Thymus (tissue), 11 donors: ENCODE data around the gene PDIA4. TPM values are rescaled to one million over a fixed set of nuclear protein-coding genes. Genes with fewer than 3 reads are reported as not detected.

Experiments used
- DNase-seq, 9 donors: peaks; one replicate each; pipeline ENCODE4 v3.0.0-alpha.2; 2013; ENCODE audit warnings: low spot score in 9 of 9, low read depth in 6 of 9, missing footprints in 1 of 9
- H3K27ac ChIP-seq, 2 donors: one replicate each; pipeline ENCODE4 v1.5.1; 2013; ENCODE audit warnings: control low read depth in 1 of 2, low read depth in 1 of 2, low read length in 1 of 2, mild to moderate bottlenecking in 1 of 2, moderate library complexity in 1 of 2
- H3K27me3 ChIP-seq, 2 donors: one replicate each; pipeline ENCODE4 v1.5.1; 2013; ENCODE audit warnings: low read length in 1 of 2; ENCODE audit not compliant: control insufficient read depth in 2 of 2, insufficient read depth in 1 of 2
- H3K36me3 ChIP-seq, 2 donors: one replicate each; pipeline ENCODE4 v1.5.1; 2013; ENCODE audit warnings: low read length in 1 of 2, mild to moderate bottlenecking in 1 of 2, moderate library complexity in 1 of 2; ENCODE audit not compliant: control insufficient read depth in 2 of 2, insufficient read depth in 2 of 2
- H3K4me1 ChIP-seq, 2 donors: one replicate each; pipeline ENCODE4 v1.5.1; 2013; ENCODE audit warnings: low read length in 2 of 2; ENCODE audit not compliant: control insufficient read depth in 2 of 2, insufficient read depth in 2 of 2
- H3K4me3 ChIP-seq, 2 donors: one replicate each; pipeline ENCODE4 v1.5.1; 2013; ENCODE audit warnings: low read length in 2 of 2, control low read depth in 1 of 2, mild to moderate bottlenecking in 1 of 2
- H3K9me3 ChIP-seq, 2 donors: one replicate each; pipeline ENCODE4 v1.5.1; 2013; ENCODE audit warnings: low read length in 1 of 2, mild to moderate bottlenecking in 1 of 2; ENCODE audit not compliant: control insufficient read depth in 2 of 2, insufficient read depth in 1 of 2
- WGBS: extraction: QIAGEN DNeasy Blood & Tissue Kit; methylation state at CpG from one replicate; pipeline ENCODE4 v1.1.7; 2013; 5-methylcytosine and 5-hydroxymethylcytosine counted together
- polyA plus RNA-seq: library from polyadenylated mRNA; stranded (reverse); fragments of 200-250 nt; gene quantifications from one replicate; pipeline ENCODE4 v1.2.3, GENCODE V29; 2013
- total RNA-seq: library from RNA; stranded (reverse); fragments of 120-200 nt; gene quantifications from one replicate; pipeline ENCODE4 v1.2.4, GENCODE V29; 2013
- donor health status: healthy.

The PDIA4 gene
- total and polyA plus RNA-seq, 2 donors, result 53.3 to 93.1 TPM

- Histone ChIP-seq H3K4me1 (peaks cover 0 to 14% of the 10 kb centered on the region in 2 donors), H3K9me3 (no peaks in the 10 kb centered on the region), H3K36me3 (no peaks in the 10 kb centered on the region), H3K27ac (no peak overlapping the region), H3K4me3 (peak overlapping the region; percentile 47 to 69), H3K27me3 (peaks cover 0 to 6% of the 10 kb centered on the region in 2 donors)
- WGBS, result 11% methylated on average over 5 of the region's 5 CpGs
- no peak for DNase-seq
Observed at GRCh38 chr7:148962440-148962822, 65.9 kb downstream of the PDIA4 start.

GRCh38 chr7:148959726-148960125, 68.6 kb downstream of the PDIA4 start:
- H3K36me3 ChIP-seq, result no peaks in the 10 kb centered on the region
- peaks cover 0 to 6% of the 10 kb centered on the region in 2 donors for H3K27me3 ChIP-seq
- DNase-seq, result no peak
- H3K9me3 ChIP-seq, result no peaks in the 10 kb centered on the region
- no peak overlapping the region for H3K4me3 ChIP-seq
- H3K4me1 ChIP-seq, result peaks cover 0 to 11% of the 10 kb centered on the region in 2 donors
- H3K27ac ChIP-seq, result no peak overlapping the region
- WGBS, result 93% methylated on average over 3 of the region's 3 CpGs

GRCh38 chr7:148958061-148958460, 70.2 kb downstream of the PDIA4 start:
- peaks cover 0 to 3% of the 10 kb centered on the region in 2 donors for H3K4me1 ChIP-seq
- no peak overlapping the region for H3K27ac ChIP-seq
- H3K36me3 ChIP-seq, result no peaks in the 10 kb centered on the region
- H3K9me3 ChIP-seq, result no peaks in the 10 kb centered on the region
- no peaks in the 10 kb centered on the region for H3K27me3 ChIP-seq
- DNase-seq, result no peak
- H3K4me3 ChIP-seq, result no peak overlapping the region
- WGBS, result 93% methylated on average over 9 of the region's 9 CpGs

GRCh38 chr7:148954766-148955165, 73.5 kb downstream of the PDIA4 start:
- H3K27ac ChIP-seq, result no peak overlapping the region

GRCh38 chr7:148953676-148954075, 74.6 kb downstream of the PDIA4 start:
- Histone ChIP-seq H3K36me3 (no peaks in the 10 kb centered on the region), H3K27ac (no peak overlapping the region), H3K27me3 (no peaks in the 10 kb centered on the region), H3K9me3 (no peaks in the 10 kb centered on the region), H3K4me3 (no peak overlapping the region), H3K4me1 (no peaks in the 10 kb centered on the region)
- DNase-seq, result no peak
- WGBS, result 96% methylated on average over 3 of the region's 3 CpGs

More at GRCh38 chr7:148954766-148955165, 73.5 kb downstream of the PDIA4 start:
- Histone ChIP-seq H3K36me3 (no peaks in the 10 kb centered on the region), H3K27me3 (no peaks in the 10 kb centered on the region), H3K4me3 (no peak overlapping the region), H3K9me3 (no peaks in the 10 kb centered on the region), H3K4me1 (no peaks in the 10 kb centered on the region)
- DNase-seq, result no peak
- WGBS, result over 99% methylated on average over 10 of the region's 10 CpGs

Other genes starting within 250 kb of the PDIA4 start
- 36.0 TPM for gene EZH2, start 144.2 kb downstream of the PDIA4 start, total RNA-seq
- gene EZH2, start 144.2 kb downstream of the PDIA4 start, polyA plus RNA-seq, result 23.4 TPM
- gene ZNF786, start 62.2 kb upstream of the PDIA4 start, total RNA-seq, result 7.1 TPM
- 10.5 TPM for gene ZNF786, start 62.2 kb upstream of the PDIA4 start, polyA plus RNA-seq
- 2.2 TPM for gene ZNF425, start 97.8 kb upstream of the PDIA4 start, total RNA-seq
- 1.6 TPM for gene ZNF425, start 97.8 kb upstream of the PDIA4 start, polyA plus RNA-seq
- 6.9 TPM for gene ZNF398, start 118.9 kb upstream of the PDIA4 start, total RNA-seq
- 4.5 TPM for gene ZNF398, start 118.9 kb upstream of the PDIA4 start, polyA plus RNA-seq
- 7.6 TPM for gene ZNF282, start 167.0 kb upstream of the PDIA4 start, total RNA-seq
- 13.0 TPM for gene ZNF282, start 167.0 kb upstream of the PDIA4 start, polyA plus RNA-seq
- gene ZNF212, start 211.1 kb upstream of the PDIA4 start, total RNA-seq, result 5.9 TPM
- gene ZNF212, start 211.1 kb upstream of the PDIA4 start, polyA plus RNA-seq, result 16.7 TPM
- 7.8 TPM for gene ZNF783, start 233.7 kb upstream of the PDIA4 start, total RNA-seq
- gene ZNF783, start 233.7 kb upstream of the PDIA4 start, polyA plus RNA-seq, result 12.9 TPM